AML-193 (cell line): ENCODE data around the gene HSP90AB1.
A peak's percentile ranks its signal among the peaks of the same experiment; 100 is the strongest.

Experiments
- DNase-seq, 2 experiments: peaks; one replicate each; lab custom pipeline; 2025; lab: John Stamatoyannopoulos, UW

The HSP90AB1 gene

GRCh38 chr6:44246663-44247337 is at the start of gene HSP90AB1:
HSP90AB1 (plus strand) TSS chr6:44247101; CDS start chr6:44248630, 1,529 bp downstream.
- DNase-seq, result peak; percentile 98

GRCh38 chr6:44198684-44199083 is 48.2 kb upstream of the HSP90AB1 start:
- no peak for DNase-seq

GRCh38 chr6:44199883-44200282 is 47.0 kb upstream of the HSP90AB1 start:
- DNase-seq, result no peak

- no peak for DNase-seq
These were observed 45.7 kb upstream of the HSP90AB1 start for GRCh38 chr6:44201200-44201599.

GRCh38 chr6:44201638-44202303 is 45.1 kb upstream of the HSP90AB1 start:
- DNase-seq, result no peak

GRCh38 chr6:44202332-44202971 is 44.4 kb upstream of the HSP90AB1 start:
- DNase-seq, result no peak

GRCh38 chr6:44202972-44203750 is 43.7 kb upstream of the HSP90AB1 start:
- DNase-seq, result no peak

GRCh38 chr6:44203955-44204354 is 42.9 kb upstream of the HSP90AB1 start:
- no peak for DNase-seq

GRCh38 chr6:44207966-44208365 is 38.9 kb upstream of the HSP90AB1 start:
- no peak for DNase-seq

- DNase-seq, result peak; percentile 91 to 93
These were observed 35.6 kb upstream of the HSP90AB1 start for GRCh38 chr6:44211284-44211683.

GRCh38 chr6:44214307-44214706 is 32.6 kb upstream of the HSP90AB1 start:
- no peak for DNase-seq

- no peak for DNase-seq
These were observed 30.1 kb upstream of the HSP90AB1 start, which contains the start of gene MYMX for GRCh38 chr6:44216677-44217331. MYMX (plus strand) TSS chr6:44216926; CDS start chr6:44217472, 546 bp downstream.

- DNase-seq, result no peak
These were observed 29.4 kb upstream of the HSP90AB1 start for GRCh38 chr6:44217332-44218143.

- DNase-seq, result peak; percentile 82 to 84
These were observed 27.7 kb upstream of the HSP90AB1 start for GRCh38 chr6:44219053-44219814.

- no peak for DNase-seq
These were observed 26.8 kb upstream of the HSP90AB1 start for GRCh38 chr6:44219815-44220784.

- DNase-seq, result no peak
These were observed 26.0 kb upstream of the HSP90AB1 start for GRCh38 chr6:44220913-44221290.

- peak; percentile 88 to 95 for DNase-seq
These were observed 25.5 kb upstream of the HSP90AB1 start for GRCh38 chr6:44221291-44221960.

GRCh38 chr6:44221961-44222335 is 25.0 kb upstream of the HSP90AB1 start:
- no peak for DNase-seq
